ENCODE data around the gene CCDC187. TPM values are rescaled to one million over a fixed set of nuclear protein-coding genes. Genes with fewer than 3 reads are reported as not detected.
A peak's percentile ranks its signal among the peaks of the same experiment; 100 is the strongest.
"Not testable (repeated sequence)": the region's sequence is repeated elsewhere in the genome, so short reads cannot be mapped to it uniquely, and the experiment has no call there.

The CCDC187 gene
- total RNA-seq, 1 experiment from 2014 or later, result not detected

DNA sequence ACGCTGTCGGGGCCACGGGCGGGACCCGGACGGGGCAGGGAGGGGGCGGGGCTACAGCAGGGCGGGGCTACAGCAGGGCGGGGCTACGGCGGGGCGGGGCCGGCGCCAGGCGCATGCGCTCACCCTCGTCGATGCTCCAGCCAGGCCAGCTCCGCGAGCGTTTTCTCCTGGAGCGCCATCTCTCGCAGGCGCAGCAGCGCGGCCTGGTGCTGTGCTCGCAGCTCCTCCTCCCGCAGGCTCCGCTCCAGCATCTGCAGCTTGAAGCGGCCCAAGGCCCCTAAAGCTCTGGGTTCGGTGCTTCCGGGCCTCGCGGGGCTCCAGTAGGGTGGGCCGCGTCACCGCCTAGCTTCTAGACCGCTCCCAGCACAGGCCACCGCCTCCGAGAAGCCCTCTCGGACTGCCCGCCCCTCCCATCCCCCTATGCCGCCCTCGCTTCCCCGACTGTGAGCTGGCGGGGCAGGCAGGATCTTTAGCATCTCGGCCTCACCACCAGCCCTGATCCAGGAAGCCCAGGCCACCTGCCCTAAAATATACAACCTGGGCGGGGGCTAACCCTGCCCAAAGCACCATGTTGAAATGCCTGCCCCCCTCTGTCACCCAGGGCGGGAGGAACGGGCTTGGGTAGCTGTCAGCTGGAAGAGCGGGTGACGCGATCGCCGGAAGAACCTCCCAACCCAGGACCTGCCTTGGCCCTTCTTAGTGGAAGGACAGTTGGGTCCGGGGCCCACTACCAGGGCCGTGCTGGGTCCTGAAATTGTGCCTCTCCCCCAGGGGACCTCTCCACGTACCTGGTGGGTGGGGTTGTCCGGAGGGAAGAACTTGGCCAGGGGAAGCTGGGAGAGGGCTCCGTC, 36.4 kb downstream of the CCDC187 start:
- Histone ChIP-seq H3K36me3 (ENCODE audit: insufficient read depth, low read length, poor library complexity, severe bottlenecking) (no peaks in the 10 kb centered on the region), H3K27ac (ENCODE audit: low read depth, low read length, poor library complexity, severe bottlenecking) (peak overlapping the region; percentile 58), H3K9me3 (ENCODE audit: low read depth, low read length, poor library complexity, severe bottlenecking) (no peaks in the 10 kb centered on the region), H3K4me3 (ENCODE audit: low read depth, low read length, poor library complexity, severe bottlenecking) (peak overlapping the region; percentile 49), H3K4me1 (ENCODE audit: insufficient read depth, low read length, poor library complexity, severe bottlenecking) (peaks cover 4% of the 10 kb centered on the region), H3K27me3 (replicated peaks; ENCODE audit: insufficient read depth, low read depth, low read length, poor library complexity) (no peaks in the 10 kb centered on the region)
- intact Hi-C loops (cut with micrococcal nuclease; ENCODE audit: unreplicated experiment), result no loop called here
- no TSS peak for BruUV-seq (replicated peaks)
- CTCF ChIA-PET, result interaction anchor here (0.6 to 1.0 kb wide), 5 partner anchors 97 to 711 kb away, joined by 3 to 4 read pairs (median 3); no protein-coding TSS in a partner anchor
- POLR2A ChIA-PET (ENCODE audit: low non-redundant PET), result no interaction called here
- DNase-seq (ENCODE audit: low spot score), result peak; percentile 89
- TF ChIP-seq, protein P1, sequence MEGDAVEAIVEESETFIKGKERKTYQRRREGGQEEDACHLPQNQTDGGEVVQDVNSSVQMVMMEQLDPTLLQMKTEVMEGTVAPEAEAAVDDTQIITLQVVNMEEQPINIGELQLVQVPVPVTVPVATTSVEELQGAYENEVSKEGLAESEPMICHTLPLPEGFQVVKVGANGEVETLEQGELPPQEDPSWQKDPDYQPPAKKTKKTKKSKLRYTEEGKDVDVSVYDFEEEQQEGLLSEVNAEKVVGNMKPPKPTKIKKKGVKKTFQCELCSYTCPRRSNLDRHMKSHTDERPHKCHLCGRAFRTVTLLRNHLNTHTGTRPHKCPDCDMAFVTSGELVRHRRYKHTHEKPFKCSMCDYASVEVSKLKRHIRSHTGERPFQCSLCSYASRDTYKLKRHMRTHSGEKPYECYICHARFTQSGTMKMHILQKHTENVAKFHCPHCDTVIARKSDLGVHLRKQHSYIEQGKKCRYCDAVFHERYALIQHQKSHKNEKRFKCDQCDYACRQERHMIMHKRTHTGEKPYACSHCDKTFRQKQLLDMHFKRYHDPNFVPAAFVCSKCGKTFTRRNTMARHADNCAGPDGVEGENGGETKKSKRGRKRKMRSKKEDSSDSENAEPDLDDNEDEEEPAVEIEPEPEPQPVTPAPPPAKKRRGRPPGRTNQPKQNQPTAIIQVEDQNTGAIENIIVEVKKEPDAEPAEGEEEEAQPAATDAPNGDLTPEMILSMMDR (conservative IDR thresholded peaks at IDR 0.05; ENCODE audit: low read depth, low read length), result peak; percentile 48; the same call in 1 of the 2 replicates
- TF ChIP-seq EZH2 (IDR thresholded peaks at IDR 0.05; ENCODE audit: borderline replicate concordance, low read depth, low read length, poor library complexity, severe bottlenecking), result no peak

DNA sequence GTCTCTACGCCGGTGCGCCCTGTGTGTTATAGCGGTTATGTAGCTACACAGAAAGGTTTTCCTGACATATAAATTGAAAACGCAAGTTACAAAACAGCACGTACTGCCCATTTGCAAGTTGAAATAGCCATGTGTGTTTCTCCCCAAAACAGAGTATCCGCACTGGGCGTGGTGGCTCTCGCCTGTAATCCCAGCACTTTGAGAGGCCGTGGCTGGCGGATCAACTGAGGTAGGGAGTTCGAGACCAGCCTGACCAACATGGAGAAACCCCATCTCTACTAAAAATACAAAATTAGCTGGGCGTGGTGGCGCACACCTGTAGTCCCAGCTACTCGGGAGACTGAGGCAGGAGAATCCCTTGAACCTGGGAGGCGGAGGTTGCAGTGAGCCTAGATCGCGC, 37.3 kb downstream of the CCDC187 start:
- POLR2A ChIA-PET (ENCODE audit: low non-redundant PET); H3K4me3 ChIP-seq (ENCODE audit: low read depth, low read length, poor library complexity, severe bottlenecking); H3K4me1 ChIP-seq (ENCODE audit: insufficient read depth, low read length, poor library complexity, severe bottlenecking); DNase-seq (ENCODE audit: low spot score); H3K27me3 ChIP-seq (replicated peaks; ENCODE audit: insufficient read depth, low read depth, low read length, poor library complexity); H3K9me3 ChIP-seq (ENCODE audit: low read depth, low read length, poor library complexity, severe bottlenecking); H3K27ac ChIP-seq (ENCODE audit: low read depth, low read length, poor library complexity, severe bottlenecking); intact Hi-C loops (cut with micrococcal nuclease; ENCODE audit: unreplicated experiment); H3K36me3 ChIP-seq (ENCODE audit: insufficient read depth, low read length, poor library complexity, severe bottlenecking); BruUV-seq (replicated peaks): not testable (repeated sequence)
- CTCF ChIA-PET, result interaction anchor here (0.6 to 1.0 kb wide), 3 partner anchors 96 to 712 kb away, joined by 3 to 4 read pairs (median 3); no protein-coding TSS in a partner anchor

DNA sequence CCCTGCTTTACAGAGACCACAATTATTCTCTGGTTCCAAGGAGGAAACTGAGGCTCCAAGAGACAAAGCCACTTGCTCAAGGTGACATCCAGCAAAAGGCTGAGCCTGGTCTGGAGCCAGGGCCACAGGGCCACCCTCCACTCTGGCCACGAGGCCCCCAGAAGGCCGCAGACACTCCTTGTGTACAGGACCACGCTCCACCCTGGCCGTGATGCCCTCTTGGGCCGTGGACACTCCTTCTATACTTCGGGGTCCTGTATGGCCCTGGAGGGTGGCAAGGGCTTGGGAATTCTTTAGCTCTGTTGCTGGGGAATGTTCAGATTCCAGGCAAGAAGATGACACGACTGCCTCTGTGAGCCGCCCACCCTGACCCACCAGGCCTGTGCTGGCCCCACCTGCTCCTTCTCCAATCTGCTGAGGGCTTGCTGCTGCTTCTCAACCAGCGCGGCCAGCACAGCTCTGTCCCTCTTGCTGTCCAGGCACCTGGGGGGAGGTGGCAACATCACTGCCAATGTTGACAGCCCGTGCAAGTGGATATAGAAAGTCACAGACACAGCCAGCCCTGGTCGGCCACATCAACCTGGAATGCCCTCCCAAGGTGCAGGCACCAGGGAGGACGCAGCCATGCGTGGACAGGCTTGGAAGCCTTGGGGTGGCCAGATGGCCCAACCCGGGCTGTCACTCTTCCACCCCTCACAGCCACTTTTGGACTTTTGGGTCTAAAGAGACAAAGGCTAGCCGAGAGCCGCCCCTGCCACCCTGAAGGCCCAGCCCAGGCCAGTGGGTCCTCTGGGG, 38.1 kb downstream of the CCDC187 start:
- DNase-seq (ENCODE audit: low spot score), result no peak
- ChIA-PET POLR2A (ENCODE audit: low non-redundant PET) (no interaction called here), CTCF (no interaction called here)
- Histone ChIP-seq H3K4me3 (ENCODE audit: low read depth, low read length, poor library complexity, severe bottlenecking) (no peak overlapping the region), H3K27ac (ENCODE audit: low read depth, low read length, poor library complexity, severe bottlenecking) (no peak overlapping the region), H3K27me3 (replicated peaks; ENCODE audit: insufficient read depth, low read depth, low read length, poor library complexity) (no peaks in the 10 kb centered on the region), H3K9me3 (ENCODE audit: low read depth, low read length, poor library complexity, severe bottlenecking) (no peaks in the 10 kb centered on the region), H3K36me3 (ENCODE audit: insufficient read depth, low read length, poor library complexity, severe bottlenecking) (no peaks in the 10 kb centered on the region), H3K4me1 (ENCODE audit: insufficient read depth, low read length, poor library complexity, severe bottlenecking) (peaks cover 4% of the 10 kb centered on the region)
- intact Hi-C loops (cut with micrococcal nuclease; ENCODE audit: unreplicated experiment), result no loop called here
- no TSS peak for BruUV-seq (replicated peaks)
- TF ChIP-seq, protein P1 (conservative IDR thresholded peaks at IDR 0.05; ENCODE audit: low read depth, low read length), result no peak
- TF ChIP-seq EZH2 (IDR thresholded peaks at IDR 0.05; ENCODE audit: borderline replicate concordance, low read depth, low read length, poor library complexity, severe bottlenecking), result no peak
